Measurements from ENCODE around the gene DCST2. TPM values are rescaled to one million over a fixed set of nuclear protein-coding genes. Genes with fewer than 3 reads are reported as not detected.

Gene DCST2
- total and polyA plus RNA-seq, 9 of the 15 experiments (the other 6 are each of a cell fraction or from before 2014, with no cell fraction given) = 0.09 to 0.49 (median 0.11) TPM; not detected in 3

GRCh38 chr1:154998818-154999570, 34.6 kb downstream of the DCST2 start (continued):
- TF ChIP-seq, protein P1, sequence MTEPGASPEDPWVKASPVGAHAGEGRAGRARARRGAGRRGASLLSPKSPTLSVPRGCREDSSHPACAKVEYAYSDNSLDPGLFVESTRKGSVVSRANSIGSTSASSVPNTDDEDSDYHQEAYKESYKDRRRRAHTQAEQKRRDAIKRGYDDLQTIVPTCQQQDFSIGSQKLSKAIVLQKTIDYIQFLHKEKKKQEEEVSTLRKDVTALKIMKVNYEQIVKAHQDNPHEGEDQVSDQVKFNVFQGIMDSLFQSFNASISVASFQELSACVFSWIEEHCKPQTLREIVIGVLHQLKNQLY (CRISPR knock-in tag; conservative IDR thresholded peaks at IDR 0.05) = no peak
- TF ChIP-seq NONO (IDR thresholded peaks at IDR 0.05; ENCODE audit: low read depth in 2 of 2, low read length in 1 of 2) (no peak), XRCC4 (IDR thresholded peaks at IDR 0.05; ENCODE audit: extremely low read depth, insufficient read depth, insufficient read length) (no peak), HES1 (IDR thresholded peaks at IDR 0.05; ENCODE audit: low read depth) (no peak), ETS1 (conservative IDR thresholded peaks at IDR 0.05; ENCODE audit: control insufficient read depth, low read depth, low read length) (no peak; the same call in 1 of the 2 replicates), RB1 (IDR thresholded peaks at IDR 0.05; ENCODE audit: low read depth) (peak; percentile 68), ZNF445 (CRISPR knock-in tag; IDR thresholded peaks at IDR 0.05; ENCODE audit: low read depth) (no peak), ZNF217 (CRISPR knock-in tag; IDR thresholded peaks at IDR 0.05) (no peak), MIER1 (IDR thresholded peaks at IDR 0.05; ENCODE audit: low read depth) (no peak), ZBTB1 (CRISPR knock-in tag; IDR thresholded peaks at IDR 0.05; ENCODE audit: borderline replicate concordance, low read depth) (no peak; the same call in 1 of the 2 replicates), ZBTB17 (CRISPR knock-in tag; IDR thresholded peaks at IDR 0.05) (no peak), BRCA1 (IDR thresholded peaks at IDR 0.05) (no peak), BRCA1 (CRISPR knock-in tag; IDR thresholded peaks at IDR 0.05) (no peak), TARDBP (IDR thresholded peaks at IDR 0.05) (no peak), L3MBTL2 (IDR thresholded peaks at IDR 0.05) (no peak; the same call in 1 of the 2 replicates), POLR2G (IDR thresholded peaks at IDR 0.05; ENCODE audit: low read depth, low read length) (peak; percentile 69), JUNB (CRISPR knock-in tag; conservative IDR thresholded peaks at IDR 0.05) (no peak)
- TF ChIP-seq, protein P2, sequence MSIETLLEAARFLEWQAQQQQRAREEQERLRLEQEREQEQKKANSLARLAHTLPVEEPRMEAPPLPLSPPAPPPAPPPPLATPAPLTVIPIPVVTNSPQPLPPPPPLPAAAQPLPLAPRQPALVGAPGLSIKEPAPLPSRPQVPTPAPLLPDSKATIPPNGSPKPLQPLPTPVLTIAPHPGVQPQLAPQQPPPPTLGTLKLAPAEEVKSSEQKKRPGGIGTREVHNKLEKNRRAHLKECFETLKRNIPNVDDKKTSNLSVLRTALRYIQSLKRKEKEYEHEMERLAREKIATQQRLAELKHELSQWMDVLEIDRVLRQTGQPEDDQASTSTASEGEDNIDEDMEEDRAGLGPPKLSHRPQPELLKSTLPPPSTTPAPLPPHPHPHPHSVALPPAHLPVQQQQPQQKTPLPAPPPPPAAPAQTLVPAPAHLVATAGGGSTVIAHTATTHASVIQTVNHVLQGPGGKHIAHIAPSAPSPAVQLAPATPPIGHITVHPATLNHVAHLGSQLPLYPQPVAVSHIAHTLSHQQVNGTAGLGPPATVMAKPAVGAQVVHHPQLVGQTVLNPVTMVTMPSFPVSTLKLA (conservative IDR thresholded peaks at IDR 0.05) = no peak; a peak in 1 of 4 replicates
- TF ChIP-seq, protein P3, sequence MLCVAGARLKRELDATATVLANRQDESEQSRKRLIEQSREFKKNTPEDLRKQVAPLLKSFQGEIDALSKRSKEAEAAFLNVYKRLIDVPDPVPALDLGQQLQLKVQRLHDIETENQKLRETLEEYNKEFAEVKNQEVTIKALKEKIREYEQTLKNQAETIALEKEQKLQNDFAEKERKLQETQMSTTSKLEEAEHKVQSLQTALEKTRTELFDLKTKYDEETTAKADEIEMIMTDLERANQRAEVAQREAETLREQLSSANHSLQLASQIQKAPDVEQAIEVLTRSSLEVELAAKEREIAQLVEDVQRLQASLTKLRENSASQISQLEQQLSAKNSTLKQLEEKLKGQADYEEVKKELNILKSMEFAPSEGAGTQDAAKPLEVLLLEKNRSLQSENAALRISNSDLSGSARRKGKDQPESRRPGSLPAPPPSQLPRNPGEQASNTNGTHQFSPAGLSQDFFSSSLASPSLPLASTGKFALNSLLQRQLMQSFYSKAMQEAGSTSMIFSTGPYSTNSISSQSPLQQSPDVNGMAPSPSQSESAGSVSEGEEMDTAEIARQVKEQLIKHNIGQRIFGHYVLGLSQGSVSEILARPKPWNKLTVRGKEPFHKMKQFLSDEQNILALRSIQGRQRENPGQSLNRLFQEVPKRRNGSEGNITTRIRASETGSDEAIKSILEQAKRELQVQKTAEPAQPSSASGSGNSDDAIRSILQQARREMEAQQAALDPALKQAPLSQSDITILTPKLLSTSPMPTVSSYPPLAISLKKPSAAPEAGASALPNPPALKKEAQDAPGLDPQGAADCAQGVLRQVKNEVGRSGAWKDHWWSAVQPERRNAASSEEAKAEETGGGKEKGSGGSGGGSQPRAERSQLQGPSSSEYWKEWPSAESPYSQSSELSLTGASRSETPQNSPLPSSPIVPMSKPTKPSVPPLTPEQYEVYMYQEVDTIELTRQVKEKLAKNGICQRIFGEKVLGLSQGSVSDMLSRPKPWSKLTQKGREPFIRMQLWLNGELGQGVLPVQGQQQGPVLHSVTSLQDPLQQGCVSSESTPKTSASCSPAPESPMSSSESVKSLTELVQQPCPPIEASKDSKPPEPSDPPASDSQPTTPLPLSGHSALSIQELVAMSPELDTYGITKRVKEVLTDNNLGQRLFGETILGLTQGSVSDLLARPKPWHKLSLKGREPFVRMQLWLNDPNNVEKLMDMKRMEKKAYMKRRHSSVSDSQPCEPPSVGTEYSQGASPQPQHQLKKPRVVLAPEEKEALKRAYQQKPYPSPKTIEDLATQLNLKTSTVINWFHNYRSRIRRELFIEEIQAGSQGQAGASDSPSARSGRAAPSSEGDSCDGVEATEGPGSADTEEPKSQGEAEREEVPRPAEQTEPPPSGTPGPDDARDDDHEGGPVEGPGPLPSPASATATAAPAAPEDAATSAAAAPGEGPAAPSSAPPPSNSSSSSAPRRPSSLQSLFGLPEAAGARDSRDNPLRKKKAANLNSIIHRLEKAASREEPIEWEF (CRISPR knock-in tag; IDR thresholded peaks at IDR 0.05) = no peak

Data from K562 (cell line).